GDM1 (cell line): ENCODE data around the gene SLC38A4.
"Not testable (repeated sequence)": the region's sequence is repeated elsewhere in the genome, so short reads cannot be mapped to it uniquely, and the experiment has no call there.

Experiments
- DNase-seq: peaks from one replicate; lab custom pipeline; 2025; lab: John Stamatoyannopoulos, UW

The SLC38A4 gene

GRCh38 chr12:46774322-46774633, 51.5 kb downstream of the SLC38A4 start:
- DNase-seq: no peak

GRCh38 chr12:46773586-46774321, 52.0 kb downstream of the SLC38A4 start:
- no peak for DNase-seq

GRCh38 chr12:46771268-46771827, 54.4 kb downstream of the SLC38A4 start:
- DNase-seq: no peak

- no peak for DNase-seq
These were observed 55.2 kb downstream of the SLC38A4 start for GRCh38 chr12:46770501-46771183.

GRCh38 chr12:46764005-46764404, 61.8 kb downstream of the SLC38A4 start:
- DNase-seq: no peak

GRCh38 chr12:46763230-46763629, 62.6 kb downstream of the SLC38A4 start:
- DNase-seq: no peak

- DNase-seq: no peak
These were observed 71.2 kb downstream of the SLC38A4 start for GRCh38 chr12:46754550-46754949.

GRCh38 chr12:46752396-46752795, 73.4 kb downstream of the SLC38A4 start:
- no peak for DNase-seq

GRCh38 chr12:46751173-46751572, 74.6 kb downstream of the SLC38A4 start:
- DNase-seq: no peak

- no peak for DNase-seq
These were observed 76.5 kb downstream of the SLC38A4 start for GRCh38 chr12:46749322-46749721.

- no peak for DNase-seq
These were observed 81.5 kb downstream of the SLC38A4 start for GRCh38 chr12:46744283-46744682.

- no peak for DNase-seq
These were observed 82.3 kb downstream of the SLC38A4 start for GRCh38 chr12:46743456-46743855.

GRCh38 chr12:46742271-46742670, 83.5 kb downstream of the SLC38A4 start:
- not testable (repeated sequence) for DNase-seq

GRCh38 chr12:46725332-46725731, 100.5 kb downstream of the SLC38A4 start:
- no peak for DNase-seq

GRCh38 chr12:46723629-46724419, 102.0 kb downstream of the SLC38A4 start:
- DNase-seq: no peak

- DNase-seq: no peak
These were observed 103.2 kb downstream of the SLC38A4 start for GRCh38 chr12:46722394-46723185.

- DNase-seq: no peak
These were observed 107.3 kb downstream of the SLC38A4 start for GRCh38 chr12:46718495-46718894.

GRCh38 chr12:46717868-46718267, 107.9 kb downstream of the SLC38A4 start:
- DNase-seq: no peak

GRCh38 chr12:46717159-46717558, 108.6 kb downstream of the SLC38A4 start:
- no peak for DNase-seq
